GM12878 (cell line): Measurements from ENCODE around the gene MTMR1. TPM values are rescaled to one million over a fixed set of nuclear protein-coding genes. Genes with fewer than 3 reads are reported as not detected.

ENCODE experiments used
- ATAC-seq: fragments of 200-7000 bp; cut with Tn5 transposase; 3 replicates; pipeline ENCODE4 v1.9.1; 2020; ENCODE audit warnings: mild to moderate bottlenecking, moderate library complexity
- BruUV-seq: library from RNA; stranded (reverse); fragments of 400-500 nt; replicated peaks from 2 replicates; lab custom pipeline; 2021; lab: Mats Ljungman, UMichigan
- CTCF ChIA-PET: fragments of 300-600 bp; sonication (Branson Sonifier 250); formaldehyde crosslinking; extraction: SDS; loops from one replicate; lab custom pipeline; 2021; ENCODE audit warnings: inconsistent platforms; lab: Yijun Ruan, JAX
- POLR2A ChIA-PET: fragments of 350-600 bp; formaldehyde crosslinking; extraction: SDS; loops from one replicate; lab custom pipeline; 2021; ENCODE audit warnings: inconsistent platforms; lab: Charles Lee
- RAD21 ChIA-PET: fragments of 300-600 bp; sonication (Branson Sonifier 250); formaldehyde crosslinking; loops from one replicate; lab custom pipeline; 2023; ENCODE audit warnings: antibody characterized with exemption; ENCODE audit not compliant: unreplicated experiment; lab: Charles Lee
- SMC1A ChIA-PET: fragments of 300-600 bp; sonication (Branson Sonifier 250); formaldehyde crosslinking; loops from one replicate; lab custom pipeline; 2023; ENCODE audit not compliant: unreplicated experiment, uncharacterized antibody; lab: Charles Lee
- DNase-seq: peaks from one replicate; pipeline ENCODE4 v3.0.0-alpha.2; 2011; ENCODE audit warnings: low read depth, low spot score
- FAIRE-seq: peaks from 3 replicates; lab custom pipeline; 2011; peaks lifted over from hg19 to GRCh38; lab: Jason Lieb, UNC
- H2AFZ ChIP-seq: 2 replicates; pipeline ENCODE4 v1.6.0; 2011; ENCODE audit warnings: low read depth, low read length, control low read depth; ENCODE audit not compliant: control insufficient read depth
- H3K27ac ChIP-seq: 2 replicates; pipeline ENCODE4 v1.5.1; 2011; ENCODE audit warnings: control low read depth; ENCODE audit not compliant: control insufficient read depth, insufficient read depth
- H3K27me3 ChIP-seq, 2 experiments: replicated peaks in 1 of 2; 2 replicates each; pipeline versions ENCODE4 v1.6.0 to v1.6.1; 2011; ENCODE audit warnings: low read length in 1 of 2; ENCODE audit not compliant: control insufficient read depth in 2 of 2, insufficient read depth in 2 of 2
- H3K36me3 ChIP-seq, 2 experiments: 2 replicates each; pipeline ENCODE4 v1.5.1; 2011; ENCODE audit warnings: low read length in 1 of 2; ENCODE audit not compliant: control insufficient read depth in 2 of 2, insufficient read depth in 2 of 2
- H3K4me1 ChIP-seq: 2 replicates; pipeline ENCODE4 v1.6.1; 2011; ENCODE audit warnings: mild to moderate bottlenecking, low read length, moderate library complexity, mixed read lengths; ENCODE audit not compliant: control insufficient read depth, insufficient read depth
- H3K4me2 ChIP-seq: 2 replicates; pipeline ENCODE4 v1.6.0; 2011; ENCODE audit warnings: control low read depth; ENCODE audit not compliant: control insufficient read depth, insufficient read depth
- H3K4me3 ChIP-seq: fragments of 200-600 bp; sonication (generic); 2 replicates; pipeline ENCODE4 v1.5.1; 2016
- H3K79me2 ChIP-seq: 2 replicates; pipeline ENCODE4 v1.6.0; 2011; ENCODE audit warnings: low read length; ENCODE audit not compliant: control insufficient read depth, insufficient read depth
- H3K9ac ChIP-seq: 2 replicates; pipeline ENCODE4 v1.8.0; 2011; ENCODE audit warnings: low read length, control low read depth, mixed read lengths; ENCODE audit not compliant: control insufficient read depth, insufficient read depth
- H3K9me3 ChIP-seq: replicated peaks from 3 replicates; pipeline ENCODE4 v1.5.1; 2011; ENCODE audit warnings: mild to moderate bottlenecking, low read length; ENCODE audit not compliant: control insufficient read depth, insufficient read depth
- H4K20me1 ChIP-seq: 2 replicates; pipeline ENCODE4 v1.6.0; 2011; ENCODE audit not compliant: control insufficient read depth, insufficient read depth
- EED ChIP-seq: sonication (generic); IDR thresholded peaks from 2 replicates; pipeline ENCODE4 v1.6.1; 2016; ENCODE audit warnings: antibody characterized with exemption, low read depth
- MTA2 ChIP-seq: fragments of 450-650 bp; IDR thresholded peaks from 2 replicates; pipeline ENCODE4 v1.6.1; 2016; ENCODE audit warnings: low read depth, mild to moderate bottlenecking, moderate library complexity
- SPI1 ChIP-seq: IDR thresholded peaks from 2 replicates; pipeline ENCODE4 v1.6.1; 2011; ENCODE audit warnings: low read depth, mild to moderate bottlenecking, low read length, moderate library complexity, borderline replicate concordance; ENCODE audit not compliant: insufficient read depth
- STAT1 ChIP-seq: fragments of 450-650 bp; conservative IDR thresholded peaks from 2 replicates; pipeline ENCODE4 v1.6.1; 2014; ENCODE audit warnings: antibody characterized with exemption, mild to moderate bottlenecking
- WGBS: methylation state at CpG from one replicate; pipeline ENCODE4 v1.1.6; 2016; ENCODE audit warnings: low lambda C conversion rate; ENCODE audit not compliant: insufficient replicate concordance, insufficient coverage; ENCODE audit errors: missing lambda C conversion rate; 5-methylcytosine and 5-hydroxymethylcytosine counted together
- in situ Hi-C: fragments of 300-500 bp; cut with MboI; formaldehyde crosslinking; loops from 9 replicates; pipeline ENCODE4 v1.14.3; 2018; ENCODE audit warnings: mixed read lengths
- intact Hi-C: fragments of 100-400 bp; cut with micrococcal nuclease; formaldehyde crosslinking; loops from one replicate; pipeline ENCODE4 v1.14.2; 2022; ENCODE audit not compliant: unreplicated experiment
- polyA plus RNA-seq, 11 experiments: library from polyadenylated mRNA; depleted of rRNA in 4 of 11; unstranded in 6 of 11; stranded (reverse) in 5 of 11; fragments of >200 nt; fragmentation: Nextera tagmentation in 4 of 11; fragmentation: Illumina TruSeq in 1 of 11; extraction: Ambion mirVana in 4 of 11; extraction: Trizol in 1 of 11; gene quantifications; 1 replicate in 1 of 11; 2 replicates in 10 of 11; pipeline versions ENCODE4 v1.2.1 to v1.2.3, GENCODE V29; 2011 to 2016; ENCODE audit warnings: inconsistent platforms in 2 of 11, missing spikeins in 2 of 11, low read depth in 1 of 11
- total RNA-seq, 4 experiments: library from RNA; depleted of rRNA in 3 of 4; stranded (reverse); fragments of >200 nt in 3 of 4; fragmentation: Illumina TruSeq in 1 of 4; extraction: Trizol in 1 of 4; gene quantifications; 2 replicates each; pipeline versions ENCODE4 v1.2.1 to v1.2.3, GENCODE V29; 2013 to 2021

MTMR1 gene
- total and polyA plus RNA-seq, 10 of the 15 experiments (the other 5 are each of a cell fraction or from before 2014, with no cell fraction given): 1.2 to 32.2 (median 22.9) TPM

DNA sequence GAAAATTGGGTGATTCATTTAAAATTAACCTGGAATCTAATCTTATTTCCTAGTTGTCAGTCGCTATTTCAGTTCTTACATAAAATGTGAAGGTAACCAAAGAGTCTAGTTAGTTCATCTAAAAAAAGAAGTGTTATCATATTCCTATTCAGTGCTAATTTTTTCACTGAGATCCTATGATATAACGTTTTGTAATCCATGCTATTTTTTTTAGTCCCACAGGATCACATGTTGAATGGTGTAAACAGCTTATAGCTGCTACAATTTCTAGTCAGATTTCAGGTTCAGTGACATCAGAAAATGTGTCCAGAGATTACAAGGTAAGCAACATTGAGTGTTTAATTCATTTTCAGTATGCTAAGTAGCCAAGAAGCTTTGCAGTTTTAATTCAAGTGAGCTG lies 5.8 kb downstream of the MTMR1 start:
- H3K4me1 ChIP-seq: peaks cover 10% of the 10 kb centered on the region; the same call in 1 of the 2 replicates
- no peaks in the 10 kb centered on the region for H3K27me3 ChIP-seq
- intact Hi-C loops (loop anchor here (5.0 kb wide), 1 partner anchor 127 kb away; no protein-coding TSS in a partner anchor), in situ Hi-C loops (loop anchor here (25.0 kb wide), 1 partner anchor 1187 kb away; the partner anchor contains the start of gene IDS)
- no peak overlapping the region for H3K27ac ChIP-seq
- no peak for ATAC-seq
- no peak for TF ChIP-seq EED
- TF ChIP-seq, all 136 proteins: peak for 0
- FAIRE-seq (no peak), DNase-seq (no peak)
- WGBS: 42% methylated on average over 2 of the region's 2 CpGs
- BruUV-seq: no TSS peak
- Histone ChIP-seq H3K4me3 (no peak overlapping the region), H3K9ac (no peak overlapping the region), H2AFZ (no peak overlapping the region), H4K20me1 (no peaks in the 10 kb centered on the region), H3K4me2 (no peak overlapping the region), H3K36me3 (0 out of 4 replicates have a peak, but pooled peaks cover 0 to 2% of the 10 kb centered on the region in 2 experiments), H3K79me2 (peaks cover 33% of the 10 kb centered on the region), H3K9me3 (no peaks in the 10 kb centered on the region)
- RAD21 ChIA-PET: interaction anchor here (1.9 to 3.9 kb wide), 4 partner anchors 12 to 17 kb away, joined by 5 to 16 read pairs (median 8); no protein-coding TSS in a partner anchor
- POLR2A ChIA-PET: no interaction called here
- CTCF ChIA-PET: interaction anchor here (0.8 to 12.8 kb wide), 7 partner anchors 9 to 152 kb away, joined by 3 to 106 read pairs (median 7); no protein-coding TSS in a partner anchor
- SMC1A ChIA-PET: interaction anchor here (0.6 to 4.6 kb wide), 6 partner anchors 11 to 93 kb away, joined by 3 to 26 read pairs (median 15); no protein-coding TSS in a partner anchor

GRCh38 chrX:150700107-150700506 lies 6.9 kb downstream of the MTMR1 start:
- intact Hi-C loops: no loop called here
- no peak overlapping the region for H3K4me2 ChIP-seq

More at GRCh38 chrX:150700107-150700506, 6.9 kb downstream of the MTMR1 start:
- no peak for DNase-seq
- TF ChIP-seq STAT1 (no peak), MTA2 (peak; percentile 63; the same call in 1 of the 2 replicates), SPI1 (peak; percentile 65; the same call in 1 of the 2 replicates)
- TF ChIP-seq, all 136 proteins: peak for 2
- ChIA-PET RAD21 (interaction anchor here (0.8 to 3.9 kb wide), 7 partner anchors 11 to 24 kb away, joined by 3 to 16 read pairs (median 5); no protein-coding TSS in a partner anchor), CTCF (interaction anchor here (1.2 to 12.8 kb wide), 5 partner anchors 8 to 18 kb away, joined by 4 to 106 read pairs (median 14); no protein-coding TSS in a partner anchor), SMC1A (interaction anchor here (1.0 to 4.6 kb wide), 10 partner anchors 8 to 762 kb away, joined by 3 to 26 read pairs (median 11); partner anchors contain the start of gene EOLA2), POLR2A (interaction anchor here (0.6 kb wide), 1 partner anchor 137 kb away, joined by 8 read pairs; no protein-coding TSS in a partner anchor)
- Histone ChIP-seq H2AFZ (no peak overlapping the region), H3K79me2 (peaks cover 23% of the 10 kb centered on the region), H3K27me3 (no peaks in the 10 kb centered on the region), H3K9ac (no peak overlapping the region), H3K36me3 (peaks cover 0 to 5% of the 10 kb centered on the region in 2 experiments; a peak in 1 of 4 replicates), H3K9me3 (no peaks in the 10 kb centered on the region), H3K4me3 (no peak overlapping the region), H3K27ac (no peak overlapping the region), H4K20me1 (no peaks in the 10 kb centered on the region), H3K4me1 (peaks cover 8% of the 10 kb centered on the region; the same call in 1 of the 2 replicates)
- BruUV-seq: no TSS peak
- FAIRE-seq (no peak), ATAC-seq (peak; percentile 38; the same call in 2 of the 3 replicates)
- in situ Hi-C loops: no loop called here
